GM12874 (cell line): ENCODE measurements around the gene SMAP2.

Experiments
- TF ChIP-seq, protein P1 (sequence below): IDR thresholded peaks from 2 replicates; pipeline ENCODE4 v1.5.1; 2011; ENCODE audit warnings: low read depth, mild to moderate bottlenecking, control low read depth, low read length, moderate library complexity; ENCODE audit not compliant: insufficient read depth

The SMAP2 gene

GRCh38 chr1:40469327-40469726 is 95.8 kb downstream of the SMAP2 start:
- TF ChIP-seq, protein P1, sequence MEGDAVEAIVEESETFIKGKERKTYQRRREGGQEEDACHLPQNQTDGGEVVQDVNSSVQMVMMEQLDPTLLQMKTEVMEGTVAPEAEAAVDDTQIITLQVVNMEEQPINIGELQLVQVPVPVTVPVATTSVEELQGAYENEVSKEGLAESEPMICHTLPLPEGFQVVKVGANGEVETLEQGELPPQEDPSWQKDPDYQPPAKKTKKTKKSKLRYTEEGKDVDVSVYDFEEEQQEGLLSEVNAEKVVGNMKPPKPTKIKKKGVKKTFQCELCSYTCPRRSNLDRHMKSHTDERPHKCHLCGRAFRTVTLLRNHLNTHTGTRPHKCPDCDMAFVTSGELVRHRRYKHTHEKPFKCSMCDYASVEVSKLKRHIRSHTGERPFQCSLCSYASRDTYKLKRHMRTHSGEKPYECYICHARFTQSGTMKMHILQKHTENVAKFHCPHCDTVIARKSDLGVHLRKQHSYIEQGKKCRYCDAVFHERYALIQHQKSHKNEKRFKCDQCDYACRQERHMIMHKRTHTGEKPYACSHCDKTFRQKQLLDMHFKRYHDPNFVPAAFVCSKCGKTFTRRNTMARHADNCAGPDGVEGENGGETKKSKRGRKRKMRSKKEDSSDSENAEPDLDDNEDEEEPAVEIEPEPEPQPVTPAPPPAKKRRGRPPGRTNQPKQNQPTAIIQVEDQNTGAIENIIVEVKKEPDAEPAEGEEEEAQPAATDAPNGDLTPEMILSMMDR = no peak
